ENCODE measurements around the gene ITGA2.
A peak's percentile ranks its signal among the peaks of the same experiment; 100 is the strongest.
"Not testable (repeated sequence)": the region's sequence is repeated elsewhere in the genome, so short reads cannot be mapped to it uniquely, and the experiment has no call there.

Gene ITGA2

GRCh38 chr5:52963636-52964035 is 25.5 kb upstream of the ITGA2 start:
- Histone ChIP-seq H3K36me3 (no peaks in the 10 kb centered on the region), H3K4me3 (ENCODE audit: low read depth, low read length) (no peak overlapping the region), H3K4me1 (peaks cover 5% of the 10 kb centered on the region; the same call in 1 of the 2 replicates), H3K27me3 (no peaks in the 10 kb centered on the region), H3K9me3 (no peaks in the 10 kb centered on the region)
- no peak for TF ChIP-seq CTCF (IDR thresholded peaks at IDR 0.05; ENCODE audit: low read depth, low read length)
- DNase-seq, result no peak

GRCh38 chr5:52964138-52964537 is 25.0 kb upstream of the ITGA2 start:
- H3K36me3 ChIP-seq, result no peaks in the 10 kb centered on the region
- peaks cover 5% of the 10 kb centered on the region; the same call in 1 of the 2 replicates for H3K4me1 ChIP-seq
- no peak for DNase-seq
- no peaks in the 10 kb centered on the region for H3K27me3 ChIP-seq
- no peaks in the 10 kb centered on the region for H3K9me3 ChIP-seq
- TF ChIP-seq CTCF (IDR thresholded peaks at IDR 0.05; ENCODE audit: low read depth, low read length), result peak; percentile 35; the same call in 1 of the 2 replicates
- no peak overlapping the region for H3K4me3 ChIP-seq (ENCODE audit: low read depth, low read length)

GRCh38 chr5:52976157-52976556 is 13.0 kb upstream of the ITGA2 start:
- not testable (repeated sequence) for DNase-seq; H3K4me1 ChIP-seq; H3K4me3 ChIP-seq (ENCODE audit: low read depth, low read length); H3K36me3 ChIP-seq; H3K9me3 ChIP-seq; H3K27me3 ChIP-seq

GRCh38 chr5:52977264-52977897 is 11.8 kb upstream of the ITGA2 start:
- peaks cover 6% of the 10 kb centered on the region for H3K9me3 ChIP-seq
- no peaks in the 10 kb centered on the region for H3K4me1 ChIP-seq
- peaks cover 10% of the 10 kb centered on the region for H3K27me3 ChIP-seq
- no peak overlapping the region for H3K4me3 ChIP-seq (ENCODE audit: low read depth, low read length)
- DNase-seq, result no peak
- no peak for TF ChIP-seq CTCF (IDR thresholded peaks at IDR 0.05; ENCODE audit: low read depth, low read length)
- no peaks in the 10 kb centered on the region for H3K36me3 ChIP-seq

- peaks cover 16% of the 10 kb centered on the region for H3K27me3 ChIP-seq
- no peak for DNase-seq
- no peak for TF ChIP-seq CTCF (IDR thresholded peaks at IDR 0.05; ENCODE audit: low read depth, low read length)
Measured at GRCh38 chr5:52981507-52981906, 7.6 kb upstream of the ITGA2 start.

GRCh38 chr5:52983731-52984636 is 5.2 kb upstream of the ITGA2 start:
- Histone ChIP-seq H3K36me3 (no peaks in the 10 kb centered on the region), H3K27me3 (peaks cover 33% of the 10 kb centered on the region), H3K9me3 (no peaks in the 10 kb centered on the region), H3K4me1 (no peaks in the 10 kb centered on the region), H3K4me3 (ENCODE audit: low read depth, low read length) (no peak overlapping the region)
- no peak for DNase-seq
- no peak for TF ChIP-seq CTCF (IDR thresholded peaks at IDR 0.05; ENCODE audit: low read depth, low read length)

More at GRCh38 chr5:52981507-52981906, 7.6 kb upstream of the ITGA2 start:
- Histone ChIP-seq H3K4me3 (ENCODE audit: low read depth, low read length) (no peak overlapping the region), H3K9me3 (peaks cover 4% of the 10 kb centered on the region), H3K4me1 (no peaks in the 10 kb centered on the region), H3K36me3 (no peaks in the 10 kb centered on the region)

Measured in BE2C (cell line).